Suprapubic skin (tissue), 4 donors: ENCODE data around the gene JMJD4. TPM values are rescaled to one million over a fixed set of nuclear protein-coding genes. Genes with fewer than 3 reads are reported as not detected.

Source experiments
- DNase-seq, 2 donors: peaks; one replicate each; pipeline ENCODE4 v3.0.0-alpha.2; 2019; ENCODE audit warnings: low spot score in 2 of 2
- H3K27ac ChIP-seq: fragments of 200-600 bp; sonication (generic); one replicate; pipeline ENCODE4 v1.5.1; 2019
- H3K27me3 ChIP-seq: fragments of 200-600 bp; sonication (generic); one replicate; pipeline ENCODE4 v1.5.1; 2019
- H3K36me3 ChIP-seq: fragments of 200-600 bp; sonication (generic); one replicate; pipeline ENCODE4 v1.5.1; 2019
- H3K4me1 ChIP-seq: fragments of 200-600 bp; sonication (generic); one replicate; pipeline ENCODE4 v1.5.1; 2019
- H3K4me3 ChIP-seq: fragments of 200-600 bp; sonication (generic); one replicate; pipeline ENCODE4 v1.5.1; 2019; ENCODE audit warnings: mild to moderate bottlenecking
- H3K9me3 ChIP-seq: fragments of 200-600 bp; sonication (generic); one replicate; pipeline ENCODE4 v1.5.1; 2019
- EP300 ChIP-seq: sonication (generic); formaldehyde crosslinking; IDR thresholded peaks from one replicate; pipeline ENCODE4 v1.6.1; 2017; ENCODE audit warnings: antibody characterized with exemption
- POLR2A ChIP-seq, 2 donors: fragments of 450-650 bp; IDR thresholded peaks; one replicate each; pipeline ENCODE4 v1.6.1; 2017; ENCODE audit warnings: antibody characterized with exemption in 2 of 2, mild to moderate bottlenecking in 2 of 2, moderate library complexity in 2 of 2
- POLR2AphosphoS5 ChIP-seq, 3 donors: sonication (generic); formaldehyde crosslinking; IDR thresholded peaks; one replicate each; pipeline ENCODE4 v1.6.1; 2017; ENCODE audit warnings: antibody characterized with exemption in 3 of 3
- WGBS: methylation state at CpG from one replicate; pipeline ENCODE4 v1.1.5; 2018; 5-methylcytosine and 5-hydroxymethylcytosine counted together
- total RNA-seq, 4 donors: library from RNA; depleted of rRNA; stranded (reverse); fragments of >200 nt; gene quantifications; one replicate each; pipeline ENCODE4 v1.1.0, GENCODE V29; 2016
- TF ChIP-seq, protein P1 (sequence below), 2 donors: fragments of 200-600 bp in 1 of 2; fragments of 450-650 bp in 1 of 2; sonication (generic) in 1 of 2; IDR thresholded peaks; one replicate each; pipeline ENCODE4 v1.5.1; 2016 to 2019; ENCODE audit warnings: antibody characterized with exemption in 2 of 2, mild to moderate bottlenecking in 1 of 2, moderate library complexity in 1 of 2

JMJD4 gene
- total RNA-seq, 4 donors from 2014 or later: 9.9 to 24.2 (median 16.5) TPM

- H3K4me1 ChIP-seq: no peaks in the 10 kb centered on the region
- DNase-seq: no peak
- 93% methylated on average over 3 of the region's 7 CpGs for WGBS
- peaks cover 45% of the 10 kb centered on the region for H3K36me3 ChIP-seq
- H3K27ac ChIP-seq: no peak overlapping the region
- TF ChIP-seq POLR2AphosphoS5 (IDR thresholded peaks at IDR 0.05) (no peak), POLR2A (IDR thresholded peaks at IDR 0.05) (no peak), EP300 (no peak)
- TF ChIP-seq, protein P1, sequence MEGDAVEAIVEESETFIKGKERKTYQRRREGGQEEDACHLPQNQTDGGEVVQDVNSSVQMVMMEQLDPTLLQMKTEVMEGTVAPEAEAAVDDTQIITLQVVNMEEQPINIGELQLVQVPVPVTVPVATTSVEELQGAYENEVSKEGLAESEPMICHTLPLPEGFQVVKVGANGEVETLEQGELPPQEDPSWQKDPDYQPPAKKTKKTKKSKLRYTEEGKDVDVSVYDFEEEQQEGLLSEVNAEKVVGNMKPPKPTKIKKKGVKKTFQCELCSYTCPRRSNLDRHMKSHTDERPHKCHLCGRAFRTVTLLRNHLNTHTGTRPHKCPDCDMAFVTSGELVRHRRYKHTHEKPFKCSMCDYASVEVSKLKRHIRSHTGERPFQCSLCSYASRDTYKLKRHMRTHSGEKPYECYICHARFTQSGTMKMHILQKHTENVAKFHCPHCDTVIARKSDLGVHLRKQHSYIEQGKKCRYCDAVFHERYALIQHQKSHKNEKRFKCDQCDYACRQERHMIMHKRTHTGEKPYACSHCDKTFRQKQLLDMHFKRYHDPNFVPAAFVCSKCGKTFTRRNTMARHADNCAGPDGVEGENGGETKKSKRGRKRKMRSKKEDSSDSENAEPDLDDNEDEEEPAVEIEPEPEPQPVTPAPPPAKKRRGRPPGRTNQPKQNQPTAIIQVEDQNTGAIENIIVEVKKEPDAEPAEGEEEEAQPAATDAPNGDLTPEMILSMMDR (IDR thresholded peaks at IDR 0.05): no peak
- no peak overlapping the region for H3K4me3 ChIP-seq
- H3K27me3 ChIP-seq: no peaks in the 10 kb centered on the region
- H3K9me3 ChIP-seq: no peaks in the 10 kb centered on the region
These were observed 36.7 kb upstream of the JMJD4 start for GRCh38 chr1:227771771-227772170.

DNA sequence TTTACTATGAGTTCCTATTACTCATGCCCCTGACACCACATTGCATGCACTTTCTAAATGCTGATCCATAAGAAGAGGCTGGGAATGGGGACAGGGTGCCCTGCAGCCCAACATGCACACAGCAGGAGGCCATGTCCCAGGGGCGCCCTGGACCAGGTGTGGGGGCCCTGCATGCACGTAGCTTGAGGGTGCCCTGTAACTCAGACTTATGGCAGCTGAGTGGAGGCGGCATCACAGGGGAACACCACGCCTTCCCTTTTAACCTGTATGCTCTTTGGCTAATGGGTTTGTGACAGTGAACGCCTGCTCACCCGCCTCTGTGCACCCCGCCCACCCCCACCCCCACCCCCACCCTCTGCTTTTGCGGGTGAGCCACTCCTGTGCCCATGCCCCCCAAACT is 36.2 kb upstream of the JMJD4 start:
- Histone ChIP-seq H3K36me3 (peaks cover 47% of the 10 kb centered on the region), H3K27me3 (no peaks in the 10 kb centered on the region), H3K4me1 (no peaks in the 10 kb centered on the region), H3K4me3 (no peak overlapping the region), H3K27ac (no peak overlapping the region), H3K9me3 (no peaks in the 10 kb centered on the region)
- DNase-seq: no peak
- WGBS: 94% methylated on average over 3 of the region's 8 CpGs
- TF ChIP-seq EP300: no peak
- TF ChIP-seq, protein P1 (IDR thresholded peaks at IDR 0.05): no peak
- no peak for TF ChIP-seq POLR2AphosphoS5 (IDR thresholded peaks at IDR 0.05)
- TF ChIP-seq POLR2A (IDR thresholded peaks at IDR 0.05): no peak

- WGBS: 96% methylated on average over 11 of the region's 13 CpGs
- no peaks in the 10 kb centered on the region for H3K4me1 ChIP-seq
- no peak for DNase-seq
- no peak overlapping the region for H3K27ac ChIP-seq
- H3K36me3 ChIP-seq: peaks cover 42% of the 10 kb centered on the region
- no peaks in the 10 kb centered on the region for H3K9me3 ChIP-seq
- no peaks in the 10 kb centered on the region for H3K27me3 ChIP-seq
- H3K4me3 ChIP-seq: no peak overlapping the region
- TF ChIP-seq EP300 (no peak), POLR2AphosphoS5 (IDR thresholded peaks at IDR 0.05) (no peak), POLR2A (IDR thresholded peaks at IDR 0.05) (no peak)
- TF ChIP-seq, protein P1 (IDR thresholded peaks at IDR 0.05): no peak
These were observed 35.7 kb upstream of the JMJD4 start for GRCh38 chr1:227770812-227771211.

DNA sequence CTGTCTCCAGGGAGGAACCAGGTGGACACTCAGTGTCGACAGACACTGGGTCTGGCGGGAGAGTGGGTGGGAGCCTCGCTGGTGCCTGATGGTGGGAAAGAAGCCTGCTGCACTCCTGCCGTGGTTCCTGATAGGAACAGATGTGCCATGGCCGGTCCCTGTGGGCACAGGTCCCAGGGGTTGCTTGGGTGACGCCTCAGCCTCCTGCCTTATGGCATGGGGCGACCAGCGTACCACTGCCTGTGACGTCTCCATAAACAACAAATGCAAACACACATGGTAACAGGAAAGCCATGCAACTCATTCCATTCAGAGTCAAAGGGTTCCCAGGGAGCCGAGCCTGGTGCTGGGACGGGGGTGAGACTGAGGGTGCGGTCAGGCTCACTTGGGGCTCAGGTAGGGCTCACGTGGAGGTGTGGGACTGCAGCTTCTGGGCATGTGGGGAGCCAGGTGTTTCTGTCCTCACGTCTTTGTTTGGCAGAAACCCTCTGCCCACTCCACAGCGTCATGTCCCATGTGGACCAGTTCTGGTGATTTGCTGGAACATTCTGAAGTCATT is 34.9 kb upstream of the JMJD4 start:
- Histone ChIP-seq H3K9me3 (no peaks in the 10 kb centered on the region), H3K4me3 (no peak overlapping the region), H3K27me3 (no peaks in the 10 kb centered on the region), H3K4me1 (no peaks in the 10 kb centered on the region), H3K36me3 (peaks cover 42% of the 10 kb centered on the region), H3K27ac (no peak overlapping the region)
- 92% methylated on average over 15 of the region's 15 CpGs for WGBS
- peak in 1 of 2 donors; percentile 69 for DNase-seq
- TF ChIP-seq EP300: no peak
- TF ChIP-seq POLR2A (IDR thresholded peaks at IDR 0.05): no peak
- TF ChIP-seq POLR2AphosphoS5 (IDR thresholded peaks at IDR 0.05): no peak
- TF ChIP-seq, protein P1 (IDR thresholded peaks at IDR 0.05): no peak

- H3K4me1 ChIP-seq: no peaks in the 10 kb centered on the region
- peak in 1 of 2 donors; percentile 72 for DNase-seq
- peaks cover 44% of the 10 kb centered on the region for H3K36me3 ChIP-seq
- 91% methylated on average over 20 of the region's 20 CpGs for WGBS
- H3K9me3 ChIP-seq: no peaks in the 10 kb centered on the region
- no peak overlapping the region for H3K27ac ChIP-seq
- H3K4me3 ChIP-seq: no peak overlapping the region
- TF ChIP-seq POLR2A (IDR thresholded peaks at IDR 0.05) (no peak), POLR2AphosphoS5 (IDR thresholded peaks at IDR 0.05) (no peak), EP300 (no peak)
- TF ChIP-seq, protein P1 (IDR thresholded peaks at IDR 0.05): no peak
- no peaks in the 10 kb centered on the region for H3K27me3 ChIP-seq
These were observed 34.2 kb upstream of the JMJD4 start for GRCh38 chr1:227769047-227769935.
